Dermis blood vessel endothelial cell (primary cell): Measurements from ENCODE around the gene TCEAL1. TPM values are rescaled to one million over a fixed set of nuclear protein-coding genes. Genes with fewer than 3 reads are reported as not detected.
A peak's percentile ranks its signal among the peaks of the same experiment; 100 is the strongest.
"Not testable (repeated sequence)": the region's sequence is repeated elsewhere in the genome, so short reads cannot be mapped to it uniquely, and the experiment has no call there.

Source experiments
- DNase-seq: peaks from one replicate; pipeline ENCODE4 v3.0.0; 2010
- total RNA-seq: library from RNA; depleted of rRNA; stranded (reverse); fragments of >200 nt; gene quantifications from 2 replicates; pipeline ENCODE4 v1.2.3, GENCODE V29; 2014

TCEAL1 gene, protein sequence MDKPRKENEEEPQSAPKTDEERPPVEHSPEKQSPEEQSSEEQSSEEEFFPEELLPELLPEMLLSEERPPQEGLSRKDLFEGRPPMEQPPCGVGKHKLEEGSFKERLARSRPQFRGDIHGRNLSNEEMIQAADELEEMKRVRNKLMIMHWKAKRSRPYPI
- 20.6 and 30.3 TPM in 2 replicates for total RNA-seq

DNA sequence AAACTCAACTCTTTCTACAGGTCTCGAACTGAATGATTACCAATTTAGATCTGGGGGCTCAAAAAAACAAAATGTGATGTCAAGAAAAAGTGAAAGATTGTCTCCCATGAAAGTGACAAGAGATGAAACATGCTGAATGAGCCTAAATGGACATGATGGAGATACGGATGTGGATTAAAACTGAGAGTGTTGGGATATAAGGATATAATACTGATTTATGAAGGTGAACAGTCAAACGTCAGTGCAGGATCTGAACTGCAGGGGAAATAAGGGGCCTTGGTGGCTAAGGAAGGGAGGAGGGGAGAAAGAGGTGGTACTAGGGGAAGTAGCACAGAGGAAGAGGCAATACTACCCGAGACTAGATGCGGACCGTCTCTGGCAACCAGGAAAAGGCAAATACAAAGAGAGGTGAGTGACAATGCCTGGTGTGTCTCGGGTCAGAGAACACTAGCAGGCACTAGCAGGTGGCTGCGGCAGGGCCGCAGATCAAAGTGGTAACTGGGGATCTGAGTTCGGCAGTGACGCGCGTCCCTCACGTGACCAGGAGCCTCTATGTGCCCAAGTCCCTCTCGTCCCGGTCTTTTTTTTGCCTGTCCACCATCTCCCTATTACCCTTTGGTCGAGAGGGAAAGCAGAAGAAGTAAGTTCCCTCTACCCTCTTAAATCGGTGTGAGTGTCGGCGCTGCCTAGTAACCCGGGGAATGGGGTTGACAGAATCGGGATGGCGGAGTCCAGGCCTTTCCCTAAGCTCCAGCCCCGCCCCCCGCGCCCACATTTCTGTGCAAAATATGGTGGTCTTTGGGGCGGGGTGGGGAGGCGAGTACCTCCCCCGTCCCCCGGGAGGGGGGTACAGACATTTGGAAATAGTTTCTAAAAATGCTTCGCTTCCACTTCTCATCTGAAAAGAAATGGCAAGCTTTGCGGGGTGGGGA lies at the start of gene TCEAL1:
Gene TCEAL1 (plus strand): TSS at position 590 of the 932 bp plus-strand sequence. CDS start 942 bp downstream, outside the sequence.
- DNase-seq: peak; percentile 61

DNA sequence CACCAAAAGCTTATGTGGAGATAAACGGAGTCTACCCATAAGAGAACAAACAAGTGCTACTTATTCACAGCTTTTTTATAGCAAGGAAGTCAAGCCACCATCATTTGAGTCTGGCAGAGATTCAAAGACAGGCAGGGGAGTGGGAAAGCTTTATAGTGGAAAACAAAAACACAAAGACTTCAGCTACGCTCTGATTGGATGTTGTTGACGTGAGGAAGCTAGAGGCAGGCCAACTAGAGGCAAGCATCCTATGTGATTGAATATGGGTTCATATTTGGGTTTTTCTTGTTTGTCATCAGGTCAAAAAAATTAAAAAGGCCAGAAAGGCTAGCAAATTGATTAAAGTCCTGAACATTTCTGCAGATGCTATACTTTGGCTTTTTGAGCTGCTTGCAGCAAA lies 44.2 kb upstream of the TCEAL1 start:
- peak; percentile 39 for DNase-seq

- peak; percentile 52 for DNase-seq
Observed at GRCh38 chrX:103585411-103586313, 43.1 kb upstream of the TCEAL1 start, which contains the start of gene TCEAL4. TCEAL4 (plus strand) TSS chrX:103585515; CDS start chrX:103586676, 1,161 bp downstream.

DNA sequence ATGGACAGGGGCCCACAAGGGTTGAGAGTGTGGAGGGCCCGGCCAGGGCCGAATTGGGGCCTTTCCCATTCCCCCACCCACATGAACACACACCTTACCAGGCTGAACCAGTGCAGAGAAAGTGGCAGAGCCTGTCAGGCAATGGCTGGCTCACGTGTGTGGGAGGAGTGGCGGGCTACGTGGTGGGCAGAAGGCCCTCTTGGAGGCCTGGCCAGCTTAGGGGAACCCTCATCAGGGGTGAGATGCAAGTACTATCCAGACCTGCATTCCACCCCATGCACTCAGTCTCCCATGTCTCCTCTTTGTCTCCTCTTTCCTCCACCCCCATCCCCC lies 42.5 kb upstream of the TCEAL1 start:
- DNase-seq: peak; percentile 8

GRCh38 chrX:103586659-103587058 lies 42.1 kb upstream of the TCEAL1 start:
- no peak for DNase-seq

DNA sequence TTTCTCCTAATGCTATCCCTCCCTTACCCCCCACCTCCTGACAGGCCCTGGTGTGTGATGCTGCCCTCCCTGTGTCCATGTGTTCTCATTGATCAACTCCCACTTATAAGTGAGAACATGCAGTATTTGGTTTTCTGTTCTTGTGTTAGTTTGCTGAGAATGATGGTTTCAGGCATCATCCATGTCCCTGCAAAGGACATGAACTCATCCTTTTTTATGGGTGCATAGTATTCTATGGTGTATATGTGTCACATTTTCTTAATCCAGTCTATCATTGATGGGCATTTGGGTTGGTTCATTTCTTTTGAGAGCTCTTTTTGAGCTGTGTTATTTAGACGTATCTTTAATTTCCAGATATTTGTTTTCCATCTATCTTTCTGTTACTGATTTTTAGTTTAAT lies 36.5 kb upstream of the TCEAL1 start:
- DNase-seq: not testable (repeated sequence)

DNA sequence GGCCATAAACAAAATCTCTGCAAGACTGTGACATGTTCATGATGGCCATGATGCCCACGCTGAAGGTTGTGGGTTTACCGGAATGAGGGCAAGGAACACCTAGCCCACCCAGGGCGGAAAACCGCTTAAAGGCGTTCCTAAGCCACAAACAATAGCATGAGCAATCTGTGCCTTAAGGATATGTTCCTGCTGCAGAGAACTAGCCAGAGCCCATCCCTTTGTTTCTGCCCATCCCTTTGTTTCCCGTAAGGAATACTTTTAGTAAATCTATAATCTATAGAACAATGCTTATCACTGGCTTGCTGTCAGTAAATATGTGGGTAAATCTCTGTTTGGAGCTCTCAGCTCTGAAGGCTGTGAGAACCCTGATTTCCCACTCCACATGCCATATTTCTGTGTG lies 33.6 kb upstream of the TCEAL1 start:
- DNase-seq: not testable (repeated sequence)

GRCh38 chrX:103607364-103608305 lies 21.1 kb upstream of the TCEAL1 start, which contains the start of gene TCEAL3:
TCEAL3 (plus strand) TSS chrX:103607963; CDS start chrX:103609065, 1,102 bp downstream.
- DNase-seq: peak; percentile 56

GRCh38 chrX:103608306-103608963 lies 20.3 kb upstream of the TCEAL1 start:
- peak; percentile 14 for DNase-seq

DNA sequence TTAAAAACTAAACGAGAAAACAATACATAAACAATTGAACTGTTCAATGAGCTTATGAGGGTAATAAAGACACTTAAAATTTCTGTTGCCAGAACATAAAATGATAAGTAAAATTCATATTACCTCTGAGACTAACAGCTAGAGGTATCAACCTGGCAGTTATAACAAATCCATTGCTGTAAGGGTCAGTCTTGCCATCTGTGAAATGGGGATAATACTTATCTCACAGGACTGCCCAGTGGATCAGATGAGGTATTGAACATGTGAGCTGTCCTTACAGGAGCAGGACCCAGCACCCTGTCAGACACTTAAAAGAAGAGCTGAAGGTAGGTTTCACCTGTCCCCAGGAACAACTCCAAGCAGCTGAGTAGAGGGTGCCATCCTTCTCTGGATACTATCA lies 18.5 kb upstream of the TCEAL1 start:
- DNase-seq: no peak

DNA sequence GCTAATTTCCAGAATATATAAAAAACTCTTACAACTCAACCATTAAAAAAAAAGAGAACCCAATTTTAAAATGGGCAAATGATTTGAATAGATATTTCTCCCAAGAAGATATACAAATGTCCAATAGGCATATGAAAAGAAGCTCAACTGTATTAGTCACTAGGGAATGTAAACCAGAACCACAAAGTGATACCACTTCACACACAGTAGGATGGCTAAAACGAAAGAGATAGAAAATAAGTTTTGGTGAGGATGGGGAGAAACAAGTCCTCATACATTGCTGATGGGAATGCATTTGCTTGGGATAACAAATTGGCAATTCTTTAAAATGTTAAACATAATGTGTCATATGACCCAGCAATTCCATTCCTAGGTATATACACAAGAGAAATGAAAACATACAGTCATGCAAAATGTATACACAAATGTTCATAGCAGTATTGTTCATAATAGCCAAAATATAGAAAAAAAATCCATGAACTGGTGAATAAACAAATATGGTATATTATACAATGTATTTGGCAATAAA lies 15.3 kb upstream of the TCEAL1 start:
- DNase-seq: no peak

- DNase-seq: no peak
Observed at GRCh38 chrX:103614999-103615398, 13.8 kb upstream of the TCEAL1 start.

DNA sequence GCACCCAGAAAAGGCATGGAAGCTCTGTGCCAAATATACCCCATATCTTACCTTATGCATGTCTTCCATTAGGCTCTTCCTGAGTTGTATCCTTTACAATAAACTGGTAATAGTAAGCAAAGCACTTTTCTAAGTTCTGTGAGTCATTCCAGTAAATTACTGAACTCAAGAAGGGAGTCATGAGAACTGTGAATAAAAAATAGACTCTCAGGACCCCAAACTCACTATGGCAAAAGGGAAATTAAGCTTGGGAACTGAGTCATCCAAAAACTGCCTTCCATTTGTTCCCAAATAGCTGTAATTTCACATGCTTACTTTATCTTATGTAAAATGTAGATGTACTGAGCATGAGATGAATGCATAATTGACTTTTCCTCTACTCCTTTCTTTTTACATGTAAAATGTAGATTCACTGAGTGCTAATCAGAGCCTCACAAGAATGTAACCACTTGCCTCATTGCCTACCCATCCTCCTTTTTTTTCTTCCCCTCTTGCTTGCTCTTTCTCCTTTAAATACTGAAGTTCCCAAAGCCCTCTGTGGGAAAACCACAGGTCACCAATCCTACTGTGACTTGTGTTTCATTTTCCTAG lies 12.9 kb upstream of the TCEAL1 start:
- DNase-seq: no peak

DNA sequence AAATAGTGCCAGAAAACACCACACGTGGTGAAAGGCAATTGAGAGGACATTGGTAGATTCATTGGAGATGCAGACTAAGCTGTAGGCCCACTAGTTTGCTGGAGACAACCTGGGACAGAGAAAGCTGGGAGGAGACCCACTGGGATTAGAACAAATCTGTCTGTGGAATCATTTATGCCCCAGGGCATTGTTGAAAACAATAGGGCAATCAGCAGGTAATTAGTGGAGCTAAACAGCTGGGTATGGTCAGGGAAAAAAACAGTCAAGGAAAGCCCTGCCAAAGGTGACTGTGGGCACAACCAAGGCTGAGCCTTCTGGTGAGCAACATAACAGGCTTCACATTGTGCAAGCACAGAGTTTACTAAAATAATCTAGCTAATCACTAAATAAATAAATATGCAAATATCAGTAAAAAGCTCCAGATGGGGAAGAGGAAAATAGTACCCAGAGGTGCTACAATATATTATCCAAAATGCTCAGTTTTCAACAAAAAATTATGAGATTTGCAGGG lies 12.0 kb upstream of the TCEAL1 start:
- DNase-seq: no peak

DNA sequence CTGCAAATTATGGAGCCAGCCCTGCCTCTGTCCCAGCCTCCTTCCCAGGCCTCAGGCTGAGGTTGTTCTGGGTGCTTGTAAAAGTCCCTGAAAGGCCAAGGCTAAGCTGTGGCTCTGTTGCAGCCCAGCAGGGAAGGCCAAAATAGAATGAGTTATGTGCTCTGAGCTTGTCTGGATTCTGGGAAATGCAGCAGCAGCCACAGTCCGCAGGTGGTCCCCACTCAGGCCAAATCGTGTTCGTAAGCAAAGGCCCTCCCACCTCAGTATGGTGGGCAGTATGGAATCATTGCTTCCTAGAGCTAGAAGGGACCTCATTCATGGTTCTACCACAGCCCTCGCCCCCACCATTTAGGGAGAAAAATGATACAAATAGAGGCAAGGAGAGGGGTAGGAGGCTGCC lies 4.7 kb upstream of the TCEAL1 start:
- no peak for DNase-seq

DNA sequence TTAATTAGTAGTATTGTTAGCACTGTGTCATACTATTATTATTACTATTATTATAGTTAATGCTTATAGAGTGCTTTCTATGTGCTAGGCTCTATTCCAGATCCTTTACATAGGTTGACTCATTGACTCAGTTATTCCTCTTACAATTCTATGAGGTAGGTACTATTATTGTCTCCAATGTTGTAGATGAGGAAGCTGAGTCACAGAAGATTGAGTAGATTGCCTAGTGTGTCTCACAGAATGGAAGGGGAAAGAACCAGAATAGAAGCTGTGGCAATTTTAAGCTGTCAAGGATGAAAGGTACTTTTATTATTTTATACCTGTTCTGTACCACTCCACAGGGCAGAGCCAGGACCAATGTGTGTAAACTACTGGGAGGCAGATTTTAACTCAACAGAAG lies 1.9 kb upstream of the TCEAL1 start:
- DNase-seq: peak; percentile 66

GRCh38 chrX:103629318-103630170 lies 769 bp downstream of the TCEAL1 start:
- DNase-seq: peak; percentile 77

DNA sequence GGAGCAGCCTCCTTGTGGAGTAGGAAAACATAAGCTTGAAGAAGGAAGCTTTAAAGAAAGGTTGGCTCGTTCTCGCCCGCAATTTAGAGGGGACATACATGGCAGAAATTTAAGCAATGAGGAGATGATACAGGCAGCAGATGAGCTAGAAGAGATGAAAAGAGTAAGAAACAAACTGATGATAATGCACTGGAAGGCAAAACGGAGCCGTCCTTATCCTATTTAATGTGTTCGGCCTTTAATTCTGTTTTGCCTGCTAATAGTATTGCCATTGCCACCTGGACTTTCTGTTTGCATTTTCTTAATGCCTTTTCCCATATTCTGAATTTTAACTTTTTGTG lies 1.4 kb downstream of the TCEAL1 start:
- no peak for DNase-seq

DNA sequence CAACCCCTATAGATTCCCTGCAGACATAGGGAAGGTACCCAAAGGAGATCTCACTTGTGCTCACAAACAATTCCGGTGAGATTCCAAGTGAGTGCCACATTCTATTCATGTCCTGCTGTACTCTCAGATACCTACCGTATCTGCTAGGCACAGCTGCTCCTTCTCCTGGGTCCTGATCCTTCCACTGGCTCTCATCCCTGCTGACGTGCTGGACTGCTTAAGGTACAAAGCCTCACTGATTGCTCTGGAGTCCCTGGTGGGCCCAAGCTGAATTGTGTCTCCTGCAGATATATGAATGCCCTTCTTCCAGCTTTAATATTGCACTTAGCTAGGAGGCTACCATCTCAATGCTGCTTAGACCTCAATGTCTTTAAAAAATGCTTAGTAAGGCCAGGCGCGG lies 2.4 kb downstream of the TCEAL1 start:
- no peak for DNase-seq
